CD4-positive, alpha-beta T cell treated with Interleukin-4 for 4 hours (primary cell): Measurements from ENCODE around the gene SH3GL3.
A peak's percentile ranks its signal among the peaks of the same experiment; 100 is the strongest.

ENCODE experiments used
- DNase-seq: peaks from one replicate; pipeline ENCODE4 v3.0.0-alpha.2; 2020

Gene SH3GL3, protein sequence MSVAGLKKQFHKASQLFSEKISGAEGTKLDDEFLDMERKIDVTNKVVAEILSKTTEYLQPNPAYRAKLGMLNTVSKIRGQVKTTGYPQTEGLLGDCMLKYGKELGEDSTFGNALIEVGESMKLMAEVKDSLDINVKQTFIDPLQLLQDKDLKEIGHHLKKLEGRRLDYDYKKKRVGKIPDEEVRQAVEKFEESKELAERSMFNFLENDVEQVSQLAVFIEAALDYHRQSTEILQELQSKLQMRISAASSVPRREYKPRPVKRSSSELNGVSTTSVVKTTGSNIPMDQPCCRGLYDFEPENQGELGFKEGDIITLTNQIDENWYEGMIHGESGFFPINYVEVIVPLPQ

DNA sequence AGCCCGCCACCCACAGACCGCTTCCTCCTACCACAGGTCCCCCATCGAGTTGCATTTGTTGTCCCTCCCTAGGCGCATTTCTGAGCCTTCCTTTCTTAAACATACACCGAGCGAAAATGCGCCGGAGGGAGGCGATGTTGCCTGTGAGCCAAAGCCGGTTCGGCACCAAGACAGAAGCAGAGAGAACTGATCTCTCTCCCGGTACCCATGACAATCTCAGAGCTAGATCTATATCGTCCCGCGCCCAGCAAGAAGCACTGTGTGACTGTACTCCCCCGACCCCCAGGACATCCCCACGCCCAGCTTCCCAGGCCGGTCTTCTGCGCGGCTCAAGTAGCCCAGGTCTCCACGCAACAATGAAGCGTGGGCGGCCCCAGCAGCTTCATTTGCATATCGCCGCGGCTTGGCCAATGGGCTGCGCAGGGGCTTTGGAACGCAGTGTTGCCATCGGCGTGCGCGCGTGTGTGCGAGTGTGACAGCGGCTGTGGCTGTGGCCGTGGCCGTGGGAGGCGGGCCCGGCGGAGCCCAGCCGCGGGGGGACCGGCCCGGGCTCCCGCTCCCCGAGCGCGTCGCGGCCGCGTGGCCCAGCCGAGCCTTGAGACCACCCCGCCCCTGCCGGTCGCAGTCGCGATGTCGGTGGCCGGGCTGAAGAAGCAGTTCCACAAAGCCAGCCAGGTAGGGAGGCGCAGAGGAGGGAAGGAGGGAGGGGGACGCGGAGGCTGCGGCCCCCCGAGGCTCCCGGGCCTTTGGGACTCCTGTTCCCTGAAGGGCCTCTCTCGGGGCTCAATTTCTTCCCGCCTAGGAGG lies at the start of gene SH3GL3:
Gene SH3GL3, plus strand, starts transcription at position 438 of the 806 bp plus-strand sequence. Its CDS starts 193 bp downstream, at position 631.
- peak; percentile 6 for DNase-seq

DNA sequence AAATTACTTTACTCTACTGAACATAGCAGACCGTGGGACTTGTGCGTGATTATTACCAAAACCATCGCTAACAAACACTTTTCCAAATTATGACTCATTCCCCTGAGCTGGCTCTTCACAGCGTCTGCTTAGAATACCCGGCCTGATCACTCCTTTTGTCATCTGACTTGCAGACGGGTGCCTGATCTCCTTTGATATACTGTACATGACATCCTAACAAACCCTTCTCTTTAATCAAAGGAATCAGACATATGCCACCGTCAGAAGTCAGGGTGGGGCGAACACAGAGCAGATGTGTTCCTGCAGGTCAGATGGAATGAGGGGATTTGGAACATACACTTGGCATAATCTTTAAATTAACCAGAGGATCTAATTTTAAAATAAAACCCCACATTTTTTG lies 48.5 kb upstream of the SH3GL3 start:
- no peak for DNase-seq

DNA sequence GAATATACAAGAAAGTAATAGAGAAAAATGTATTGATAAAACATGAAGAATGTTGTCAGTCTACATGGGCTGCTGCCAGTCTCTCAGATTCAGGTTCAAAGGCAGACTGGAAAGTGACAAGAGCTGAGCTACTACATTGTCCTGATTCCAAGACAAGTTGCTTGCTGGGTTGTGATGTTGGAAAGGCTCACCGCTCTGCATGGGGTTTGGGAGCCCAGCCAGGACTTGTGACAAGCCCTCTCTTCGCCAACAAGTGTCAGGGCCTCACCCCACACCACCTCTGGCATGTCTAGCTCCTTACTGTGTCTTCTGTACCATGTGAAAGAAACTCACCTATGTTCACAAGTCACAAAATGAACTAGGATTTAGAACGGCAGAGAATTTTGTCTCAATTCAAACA lies 43.0 kb upstream of the SH3GL3 start:
- no peak for DNase-seq

DNA sequence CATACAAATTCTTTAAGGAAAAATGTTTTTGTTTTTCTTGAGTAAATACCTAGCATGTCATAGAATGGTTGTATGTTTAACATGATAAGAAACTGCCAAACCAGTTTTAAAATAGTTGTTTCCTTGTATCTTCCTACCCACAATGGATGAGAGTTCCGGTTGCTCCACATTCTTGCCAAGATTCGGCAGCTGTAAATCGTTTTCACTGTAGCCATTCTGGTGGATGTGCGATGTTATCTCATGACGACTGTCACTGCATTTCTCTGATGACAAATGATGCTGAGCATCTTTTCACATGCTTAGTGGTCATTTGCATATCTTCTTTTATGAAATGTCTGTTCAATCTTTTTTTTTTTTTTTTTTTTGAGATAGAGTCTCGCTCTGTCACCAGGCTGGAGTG lies 36.6 kb upstream of the SH3GL3 start:
- no peak for DNase-seq

DNA sequence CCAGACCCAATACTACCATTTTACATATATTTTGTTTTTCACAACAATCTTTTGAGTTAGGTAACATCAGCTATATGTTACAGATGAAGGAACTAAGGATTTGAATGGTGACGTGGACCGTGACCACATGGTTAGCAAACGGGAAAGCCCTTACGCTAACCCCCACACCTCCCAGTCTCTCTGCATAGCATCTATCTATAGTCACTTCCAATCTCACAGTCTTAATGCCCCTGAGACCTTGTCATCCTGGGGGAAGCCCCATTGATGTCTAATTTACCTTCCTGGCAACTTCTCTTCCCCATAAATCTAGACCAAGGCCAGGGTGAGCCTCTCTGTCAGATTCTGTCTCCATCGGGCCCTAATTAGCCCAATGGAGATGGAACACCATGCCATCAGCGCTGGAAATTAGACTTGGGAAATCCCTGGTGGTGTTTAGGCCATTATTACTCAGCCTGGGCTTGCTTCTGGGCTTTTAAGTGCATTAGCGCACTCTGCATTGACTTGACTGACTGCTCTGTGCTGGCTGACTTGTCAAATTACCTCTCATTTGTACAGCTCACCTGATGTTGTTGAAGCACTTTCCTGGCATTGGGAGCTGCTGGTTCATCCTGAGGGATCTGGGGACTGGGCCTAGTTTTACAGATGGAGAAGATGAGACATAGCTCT lies 34.0 kb upstream of the SH3GL3 start:
- DNase-seq: no peak

DNA sequence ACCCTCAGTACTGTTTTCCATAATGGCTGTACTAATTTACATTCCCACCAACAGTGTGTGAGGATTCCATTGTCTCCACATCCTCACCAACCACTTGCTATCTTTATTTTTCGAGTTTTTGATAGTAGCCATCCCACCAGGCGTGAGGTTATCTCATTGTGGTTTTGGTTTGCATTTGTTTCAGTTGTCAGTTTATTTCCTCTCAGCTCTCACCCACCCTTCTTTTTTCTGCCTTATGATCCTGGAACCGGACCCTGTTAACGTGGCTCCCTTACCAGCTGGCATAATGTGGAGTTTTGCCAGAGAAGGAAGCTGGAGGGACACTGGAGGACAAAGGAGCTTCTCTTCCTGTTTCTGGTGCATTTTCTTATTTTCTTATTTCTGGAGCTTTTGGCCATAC lies 25.1 kb upstream of the SH3GL3 start:
- no peak for DNase-seq

DNA sequence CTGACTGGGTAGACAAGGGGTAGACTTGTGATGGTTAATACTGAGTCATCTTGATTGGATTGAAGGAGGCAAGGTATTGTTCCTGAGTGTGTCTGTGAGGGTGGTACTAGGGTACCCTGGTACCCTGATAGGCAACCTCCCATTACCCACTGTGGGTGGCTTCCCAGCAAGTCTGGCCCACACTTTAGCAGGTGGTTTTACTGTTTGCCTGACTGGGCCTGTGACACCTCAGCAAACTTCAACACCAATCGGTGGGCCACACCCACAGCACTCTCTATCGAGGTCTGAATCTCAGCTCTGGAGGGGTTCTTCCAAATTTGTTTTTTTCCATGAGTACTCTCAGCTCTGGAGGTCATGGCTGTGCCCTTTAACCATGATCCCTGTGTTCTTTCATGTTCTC lies 24.6 kb upstream of the SH3GL3 start:
- DNase-seq: no peak

DNA sequence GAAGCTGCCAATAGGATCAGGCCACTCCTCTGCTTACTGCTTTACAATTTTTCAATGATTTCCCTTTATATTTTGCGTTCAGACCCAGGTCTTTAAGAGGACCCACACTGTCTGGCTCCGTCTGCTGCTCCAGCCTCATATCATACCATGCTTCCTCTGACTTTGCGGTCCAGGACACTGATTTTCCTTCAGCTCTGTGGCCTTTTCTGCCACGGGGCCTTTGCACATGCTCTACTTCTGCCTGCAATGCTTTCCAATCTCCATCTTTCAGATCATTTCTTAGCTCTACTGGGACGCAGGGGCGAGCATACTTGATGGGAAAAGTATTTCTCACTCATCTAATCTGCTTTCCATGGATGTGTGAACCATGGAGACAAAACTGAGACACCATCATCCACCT lies 23.0 kb upstream of the SH3GL3 start:
- DNase-seq: no peak

DNA sequence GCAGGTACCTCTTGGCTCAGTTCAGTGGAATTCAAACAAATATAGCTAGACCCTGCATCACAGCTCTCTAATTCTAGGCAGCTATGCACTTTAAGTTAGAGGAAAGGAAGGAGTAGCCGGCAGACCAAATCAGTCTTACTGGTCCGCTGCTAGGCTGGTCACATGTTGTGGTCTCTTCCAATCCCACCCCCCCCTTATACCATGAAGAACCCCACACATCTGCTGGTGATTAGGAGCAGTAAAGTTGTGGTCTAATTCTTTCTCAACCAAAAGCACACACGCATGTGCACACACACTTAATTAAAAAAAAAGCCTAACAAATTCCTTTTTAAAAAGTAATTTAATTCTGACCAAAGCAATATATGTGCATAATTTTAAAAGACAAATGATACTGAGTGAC lies 16.7 kb upstream of the SH3GL3 start:
- no peak for DNase-seq

DNA sequence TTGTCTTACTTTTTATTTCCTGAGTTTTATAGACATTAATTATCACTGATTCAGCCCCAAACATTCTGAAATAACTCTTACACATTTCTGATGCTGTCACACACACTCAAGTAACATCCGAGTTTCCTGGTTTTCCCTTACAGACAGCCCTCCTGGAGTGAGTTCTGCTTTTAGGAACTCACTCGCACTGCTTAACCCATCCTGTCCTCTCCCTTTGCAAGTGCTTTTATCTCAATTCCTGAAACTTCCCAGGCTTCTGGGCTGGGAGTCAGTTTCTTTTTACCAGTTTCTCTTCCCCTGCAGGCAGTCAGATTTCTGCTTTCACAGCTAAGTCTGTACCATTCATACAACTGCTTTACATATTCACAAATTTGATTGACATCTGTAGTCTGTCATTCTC lies 15.6 kb upstream of the SH3GL3 start:
- DNase-seq: no peak

DNA sequence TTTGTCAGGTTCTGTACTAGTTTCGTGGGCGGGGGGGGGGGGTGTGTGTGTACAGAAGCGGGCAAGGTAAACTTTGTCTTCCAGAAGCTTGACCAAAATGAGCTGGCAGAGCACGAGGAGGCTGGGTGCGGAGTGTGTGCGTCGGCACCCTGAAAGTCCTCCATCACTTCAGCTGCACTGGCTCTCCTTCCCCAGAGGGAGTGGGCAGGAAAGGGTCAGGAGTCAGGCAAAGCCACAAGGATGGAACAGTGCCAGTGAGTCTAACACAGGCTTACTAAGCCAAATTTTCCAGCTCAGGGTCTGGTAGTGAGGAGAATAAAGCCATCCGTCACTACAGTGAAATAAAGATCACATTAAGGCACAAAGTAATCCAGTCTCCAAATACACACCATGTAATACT lies 11.9 kb upstream of the SH3GL3 start:
- no peak for DNase-seq

DNA sequence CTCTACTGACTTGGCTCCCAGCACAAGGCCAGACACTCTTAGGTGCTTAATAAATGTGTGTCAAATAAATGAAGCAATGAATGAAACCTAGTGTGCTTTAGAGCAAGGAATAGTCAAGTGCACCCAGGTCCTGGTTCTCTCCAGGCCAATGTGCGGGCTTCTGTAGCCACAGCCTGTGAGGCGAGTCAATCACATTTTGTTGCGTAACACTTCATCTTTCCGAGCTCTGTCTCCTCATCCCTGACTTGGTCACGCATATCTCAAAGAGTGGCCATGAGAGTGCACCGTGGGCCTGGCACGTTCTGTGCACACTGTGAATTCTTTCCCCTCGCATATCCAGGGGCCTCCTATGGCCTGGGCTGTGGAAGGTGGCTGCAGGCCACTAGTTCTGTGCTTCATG lies 11.4 kb upstream of the SH3GL3 start:
- DNase-seq: no peak

DNA sequence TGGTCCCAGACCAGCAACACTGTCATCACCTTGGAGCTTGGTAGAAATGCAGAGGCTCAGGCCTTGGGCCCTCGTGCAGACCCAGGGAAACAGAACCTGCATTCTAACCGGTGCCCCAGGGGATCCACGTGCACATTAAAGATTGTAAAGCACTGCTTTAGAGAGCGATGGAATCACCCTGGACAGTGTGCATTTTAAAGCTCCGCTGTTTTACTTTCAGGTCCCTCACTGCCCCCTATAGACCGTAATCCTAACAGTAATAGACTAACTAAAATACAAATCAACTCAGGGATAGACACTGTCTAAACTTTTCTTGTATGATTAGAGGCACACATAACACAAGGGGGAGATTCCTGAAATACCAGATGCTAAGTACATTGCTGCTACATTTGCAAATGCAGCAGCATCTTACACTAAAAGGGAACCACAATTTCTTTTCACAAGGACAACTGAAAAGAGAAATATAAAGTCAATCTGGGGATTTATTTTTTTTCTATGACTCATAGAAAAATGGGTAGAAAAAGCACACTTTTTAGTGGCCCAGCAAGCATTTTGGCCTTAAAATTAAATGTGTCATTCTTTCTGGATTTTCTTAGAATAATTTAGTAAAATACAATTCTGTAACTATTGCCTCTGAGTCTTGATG lies 10.5 kb upstream of the SH3GL3 start:
- no peak for DNase-seq

DNA sequence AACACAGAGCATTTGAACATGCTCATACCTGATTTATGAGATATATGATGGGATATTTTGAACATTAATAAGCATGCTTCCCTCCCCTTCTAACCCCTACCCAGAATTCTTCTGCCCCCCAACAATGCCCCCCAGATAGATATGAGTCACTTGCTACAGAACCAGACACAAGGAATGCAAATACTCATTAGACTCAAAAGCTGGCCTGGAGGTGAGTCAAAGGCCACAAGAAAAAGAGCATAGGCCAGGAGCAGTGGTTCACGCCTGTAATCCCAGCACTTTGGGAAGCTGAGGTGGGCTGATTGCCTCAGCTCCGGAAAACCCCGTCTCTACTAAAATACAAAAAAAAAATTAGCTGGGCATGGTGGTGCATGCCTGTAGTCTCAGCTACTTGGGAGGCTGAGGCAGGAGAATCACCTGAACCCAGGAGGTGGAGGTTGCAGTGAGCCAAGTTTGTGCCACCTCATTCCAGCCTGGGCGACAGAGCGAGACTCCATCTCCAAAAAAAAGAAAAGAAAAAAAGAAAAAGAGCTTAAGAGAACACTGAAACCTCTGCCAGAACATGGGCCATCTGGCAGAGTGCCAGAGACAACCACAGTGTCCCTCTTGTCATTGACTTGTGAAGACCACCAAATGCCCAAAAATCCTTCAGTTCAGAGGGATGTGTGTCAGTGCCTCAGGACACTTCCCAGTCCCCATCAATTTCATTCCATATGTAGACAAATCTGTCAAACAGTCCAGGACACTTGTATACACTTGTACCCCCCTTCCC lies 3.9 kb upstream of the SH3GL3 start:
- no peak for DNase-seq

DNA sequence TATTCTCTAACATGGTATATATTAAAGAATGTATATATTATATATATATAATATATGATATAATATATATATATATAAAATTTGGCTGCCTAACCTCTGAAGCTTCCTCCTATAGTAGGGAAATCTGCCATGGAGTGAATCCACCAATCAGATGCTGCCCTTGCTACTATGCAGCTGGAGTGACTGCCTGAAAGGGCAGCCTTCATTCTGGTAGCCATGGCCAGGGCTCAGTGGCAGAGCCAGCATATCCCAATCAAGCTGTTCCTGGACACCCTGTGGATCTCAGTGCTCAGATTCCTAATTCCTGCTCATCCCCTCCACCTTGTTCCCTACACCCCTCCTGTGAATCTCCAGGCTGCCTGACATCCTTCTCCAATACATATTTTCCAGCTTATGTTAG lies 2.2 kb upstream of the SH3GL3 start:
- no peak for DNase-seq

DNA sequence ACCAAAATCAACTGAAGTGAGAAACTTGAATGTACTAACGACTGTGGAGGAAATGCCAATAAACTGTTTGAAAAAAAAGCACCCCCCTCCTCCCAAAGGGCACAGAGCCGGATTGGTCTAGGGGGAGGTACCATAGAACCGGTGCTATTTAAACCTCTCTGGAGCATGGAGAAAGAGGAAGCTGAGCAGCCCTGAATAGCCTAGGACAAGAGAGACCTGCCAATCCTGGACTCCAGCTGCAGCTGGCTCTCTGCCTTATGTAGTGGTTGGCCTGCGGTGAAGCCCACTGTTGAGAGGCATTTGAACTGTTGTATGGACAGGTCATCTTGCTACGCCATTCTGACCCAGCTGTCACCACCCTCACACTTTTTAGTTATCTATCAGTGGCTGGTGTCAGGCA lies 1.5 kb upstream of the SH3GL3 start:
- no peak for DNase-seq

DNA sequence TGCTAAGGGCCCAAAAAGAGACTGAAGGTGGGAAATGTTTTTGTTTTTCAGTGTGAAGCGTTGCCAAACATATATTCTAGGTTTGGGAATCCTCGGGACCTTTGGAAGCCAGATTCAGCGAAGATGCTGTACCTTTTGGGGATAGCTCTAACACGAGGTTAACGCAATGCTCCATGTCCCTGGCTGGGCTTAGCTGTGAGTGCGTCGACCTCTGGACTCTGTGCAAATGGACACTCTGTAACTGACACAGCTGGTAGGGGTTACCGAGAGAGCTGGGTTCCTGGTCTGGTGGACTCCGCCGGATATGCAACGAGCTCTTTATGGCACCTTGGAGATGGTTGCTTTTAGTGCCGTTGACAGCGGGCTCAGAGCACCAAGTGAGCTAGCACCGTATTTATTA lies 724 bp upstream of the SH3GL3 start:
- no peak for DNase-seq

DNA sequence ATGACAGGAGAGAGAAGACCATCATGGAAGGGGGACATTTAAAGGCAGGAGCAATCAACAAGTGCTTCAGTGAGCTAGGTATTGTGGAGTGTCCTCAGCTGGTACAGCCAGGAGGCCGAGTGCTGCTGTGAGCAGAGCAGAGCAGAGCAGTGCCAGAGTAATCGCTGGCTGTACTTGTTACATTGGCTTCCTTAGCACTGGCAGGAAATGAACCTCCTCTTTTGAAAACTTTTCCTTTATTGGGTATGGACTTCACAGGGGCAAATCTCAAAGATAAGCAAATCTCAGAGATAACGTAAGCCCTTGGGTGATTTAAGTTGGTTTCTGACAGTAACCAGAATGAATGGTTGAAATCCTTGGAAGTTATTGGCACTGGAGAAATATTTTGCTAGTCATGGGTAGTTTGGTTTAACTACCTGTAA lies 2.1 kb downstream of the SH3GL3 start:
- no peak for DNase-seq

DNA sequence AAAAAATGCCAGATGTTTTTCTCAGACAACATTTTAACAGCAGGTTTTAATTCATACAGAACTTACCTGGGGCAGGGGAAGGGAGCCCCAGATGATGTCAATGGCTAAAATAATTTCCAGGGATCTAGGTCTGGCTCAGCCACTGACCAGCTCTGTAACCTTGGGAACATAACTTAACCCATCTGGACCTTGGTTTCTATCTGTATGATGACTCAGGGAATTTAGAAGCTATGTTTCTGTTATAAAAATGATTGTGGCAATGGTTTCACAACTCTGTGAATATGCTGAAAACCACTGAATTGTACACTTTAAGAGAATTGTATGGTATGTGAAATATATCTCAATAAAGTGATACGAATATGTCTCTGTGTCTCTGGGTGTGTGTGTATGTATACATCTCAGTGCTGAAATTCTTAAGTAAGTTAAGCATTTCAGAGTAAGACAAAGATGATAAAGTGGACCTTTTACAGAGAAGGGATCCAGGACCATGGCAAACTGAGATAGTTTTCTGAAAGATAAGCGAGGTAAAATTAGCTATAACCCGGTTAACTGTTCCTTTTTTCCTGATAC lies 2.9 kb downstream of the SH3GL3 start:
- no peak for DNase-seq

DNA sequence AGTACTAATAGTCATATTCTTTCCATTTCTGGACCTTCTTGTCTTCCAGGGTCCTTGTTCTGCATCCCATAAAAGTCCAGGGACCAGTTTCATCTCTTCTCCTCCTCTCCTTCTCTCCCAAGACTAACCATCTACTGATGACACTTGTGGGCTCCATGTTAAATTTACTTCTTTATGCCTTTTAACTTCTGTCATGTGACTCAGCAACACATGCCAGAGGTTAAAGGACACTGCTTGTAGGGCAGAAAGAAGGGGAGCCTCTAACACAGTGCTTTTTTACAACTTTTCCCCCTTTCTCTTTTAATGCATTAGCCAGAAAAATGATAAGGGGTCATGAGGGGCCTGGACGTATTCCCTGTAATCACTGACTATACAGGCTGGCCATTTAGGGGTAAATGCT lies 10.0 kb downstream of the SH3GL3 start:
- DNase-seq: no peak

DNA sequence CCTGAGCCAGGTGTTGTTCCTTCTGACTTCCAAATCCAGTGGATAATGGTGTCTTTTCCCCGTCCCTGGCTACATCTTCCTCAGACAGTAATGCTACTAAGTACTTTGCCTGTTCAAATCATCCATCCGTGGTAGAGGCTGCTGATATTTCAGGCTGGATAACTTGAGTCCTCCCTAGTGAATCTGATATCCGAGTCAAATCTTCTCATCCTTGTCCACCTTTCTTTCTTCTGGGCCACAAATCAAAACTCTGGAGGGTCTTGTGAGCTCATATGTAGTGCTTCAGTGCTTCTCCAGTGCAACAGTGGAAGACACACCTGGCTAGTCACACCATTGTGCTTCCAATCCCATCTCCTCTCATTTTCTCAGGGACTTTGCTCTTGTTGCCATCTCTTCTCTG lies 11.2 kb downstream of the SH3GL3 start:
- DNase-seq: no peak

DNA sequence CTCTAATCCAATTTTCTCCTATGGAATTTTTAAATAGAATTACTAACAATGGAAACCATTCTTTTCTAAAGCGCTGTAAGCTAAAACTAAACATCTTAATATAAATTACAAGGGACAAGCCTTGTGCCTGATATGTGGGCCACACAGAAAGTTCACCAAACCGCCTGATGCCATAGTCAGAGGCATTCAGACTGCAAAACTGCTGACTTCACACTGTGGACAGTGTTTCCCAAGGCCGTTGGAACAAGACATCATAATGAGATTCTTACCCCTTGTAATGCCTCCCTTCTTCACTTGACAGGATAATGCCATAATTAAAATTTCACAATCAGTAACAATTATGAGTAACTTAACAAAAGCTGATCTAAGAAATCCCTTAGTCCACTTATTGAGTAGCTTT lies 14.9 kb downstream of the SH3GL3 start:
- DNase-seq: no peak
